ACC112 (cell line): Measurements from ENCODE around the gene KDM7A.

Source experiments
- H2AFZ ChIP-seq: fragments of 200-600 bp; sonication (generic); one replicate; pipeline ENCODE4 v1.6.0; 2017; ENCODE audit warnings: antibody characterized with exemption, low read length; ENCODE audit not compliant: unreplicated experiment
- H3K27ac ChIP-seq: fragments of 200-600 bp; sonication (generic); 2 replicates; pipeline ENCODE4 v1.5.1; 2014; ENCODE audit warnings: low read depth, mild to moderate bottlenecking, antibody characterized with exemption, low read length, moderate library complexity
- H3K27me3 ChIP-seq: fragments of 200-600 bp; sonication (generic); 2 replicates; pipeline ENCODE4 v1.6.1; 2014; ENCODE audit warnings: mild to moderate bottlenecking, antibody characterized with exemption, low read length, moderate library complexity, mixed read lengths; ENCODE audit not compliant: insufficient read depth
- H3K36me3 ChIP-seq: fragments of 200-600 bp; sonication (generic); 2 replicates; pipeline ENCODE4 v1.6.1; 2016; ENCODE audit warnings: mild to moderate bottlenecking, antibody characterized with exemption, low read length, moderate library complexity, mixed read lengths; ENCODE audit not compliant: insufficient read depth
- H3K4me1 ChIP-seq: fragments of 200-600 bp; sonication (generic); one replicate; pipeline ENCODE4 v1.6.1; 2016; ENCODE audit warnings: low read length, mixed read lengths; ENCODE audit not compliant: insufficient read depth, unreplicated experiment, control insufficient read depth
- H3K4me3 ChIP-seq: fragments of 200-600 bp; sonication (generic); 2 replicates; pipeline ENCODE4 v1.5.1; 2014; ENCODE audit warnings: mild to moderate bottlenecking, low read depth, low read length
- H3K79me2 ChIP-seq: fragments of 200-600 bp; sonication (generic); one replicate; pipeline ENCODE4 v1.6.0; 2016; ENCODE audit warnings: low read length; ENCODE audit not compliant: control insufficient read depth, unreplicated experiment, insufficient read depth

KDM7A gene, protein sequence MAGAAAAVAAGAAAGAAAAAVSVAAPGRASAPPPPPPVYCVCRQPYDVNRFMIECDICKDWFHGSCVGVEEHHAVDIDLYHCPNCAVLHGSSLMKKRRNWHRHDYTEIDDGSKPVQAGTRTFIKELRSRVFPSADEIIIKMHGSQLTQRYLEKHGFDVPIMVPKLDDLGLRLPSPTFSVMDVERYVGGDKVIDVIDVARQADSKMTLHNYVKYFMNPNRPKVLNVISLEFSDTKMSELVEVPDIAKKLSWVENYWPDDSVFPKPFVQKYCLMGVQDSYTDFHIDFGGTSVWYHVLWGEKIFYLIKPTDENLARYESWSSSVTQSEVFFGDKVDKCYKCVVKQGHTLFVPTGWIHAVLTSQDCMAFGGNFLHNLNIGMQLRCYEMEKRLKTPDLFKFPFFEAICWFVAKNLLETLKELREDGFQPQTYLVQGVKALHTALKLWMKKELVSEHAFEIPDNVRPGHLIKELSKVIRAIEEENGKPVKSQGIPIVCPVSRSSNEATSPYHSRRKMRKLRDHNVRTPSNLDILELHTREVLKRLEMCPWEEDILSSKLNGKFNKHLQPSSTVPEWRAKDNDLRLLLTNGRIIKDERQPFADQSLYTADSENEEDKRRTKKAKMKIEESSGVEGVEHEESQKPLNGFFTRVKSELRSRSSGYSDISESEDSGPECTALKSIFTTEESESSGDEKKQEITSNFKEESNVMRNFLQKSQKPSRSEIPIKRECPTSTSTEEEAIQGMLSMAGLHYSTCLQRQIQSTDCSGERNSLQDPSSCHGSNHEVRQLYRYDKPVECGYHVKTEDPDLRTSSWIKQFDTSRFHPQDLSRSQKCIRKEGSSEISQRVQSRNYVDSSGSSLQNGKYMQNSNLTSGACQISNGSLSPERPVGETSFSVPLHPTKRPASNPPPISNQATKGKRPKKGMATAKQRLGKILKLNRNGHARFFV

DNA sequence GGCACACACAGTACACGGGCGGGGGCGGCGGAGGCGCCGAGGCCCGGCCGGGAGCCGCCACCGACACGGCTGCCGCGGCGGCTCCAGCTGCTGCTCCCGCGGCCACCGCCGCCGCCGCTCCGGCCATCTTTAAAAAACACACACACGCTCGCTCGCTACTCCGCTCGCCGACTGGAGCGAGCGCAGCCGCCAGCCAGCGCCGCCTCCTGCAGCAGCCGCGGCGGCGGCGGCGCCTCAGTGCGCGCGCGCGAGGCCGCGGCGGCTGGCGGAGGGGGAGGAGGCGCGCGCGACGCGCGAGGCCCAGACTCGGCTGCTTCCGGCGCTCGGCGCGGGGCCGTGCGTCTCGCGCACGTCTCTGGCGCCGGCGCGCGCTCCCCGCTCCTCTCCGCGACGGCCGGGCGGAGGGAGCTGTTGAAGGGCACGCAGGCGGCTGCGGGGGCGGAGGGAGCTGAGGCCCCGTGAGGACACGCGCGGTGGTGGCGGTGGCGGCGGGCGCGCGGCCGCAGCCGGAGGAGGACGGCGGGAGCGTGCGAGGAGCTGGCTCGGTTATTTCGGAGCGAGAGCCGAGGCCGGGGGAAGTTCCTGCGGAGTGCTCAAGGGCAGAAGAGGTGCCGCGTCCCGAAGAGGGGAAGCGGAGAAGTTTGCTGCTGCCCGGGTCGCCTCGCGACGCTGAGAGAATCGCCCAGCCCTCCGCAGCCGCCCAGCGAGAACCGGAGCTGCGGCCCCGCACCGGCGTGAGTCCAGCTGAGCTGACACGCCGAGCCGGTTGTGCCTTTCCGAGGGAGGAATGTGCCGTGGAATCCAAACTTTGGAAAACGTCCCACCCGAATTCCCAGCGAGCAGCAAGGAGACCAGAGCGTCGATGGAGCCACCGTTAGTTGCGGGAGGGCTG is at the start of gene KDM7A:
TSS of gene KDM7A (minus strand) at position 173 of the 892 bp plus-strand sequence. CDS start at position 127, 46 bp downstream.
- no peaks in the 10 kb centered on the region for H3K4me1 ChIP-seq
- peaks cover 4% of the 10 kb centered on the region for H3K79me2 ChIP-seq
- H3K27ac ChIP-seq = peak within 1 kb of the TSS; percentile 79
- H3K27me3 ChIP-seq = peaks cover 15% of the 10 kb centered on the region
- H3K4me3 ChIP-seq = peak within 1 kb of the TSS; percentile 93
- peak within 1 kb of the TSS; percentile 94 for H2AFZ ChIP-seq
- no peaks in the 10 kb centered on the region for H3K36me3 ChIP-seq

GRCh38 chr7:140225562-140226249 is 48.9 kb upstream of the KDM7A start:
- Histone ChIP-seq H2AFZ (no peak overlapping the region), H3K27ac (no peak overlapping the region), H3K36me3 (no peaks in the 10 kb centered on the region), H3K4me1 (no peaks in the 10 kb centered on the region), H3K4me3 (no peak overlapping the region), H3K79me2 (no peaks in the 10 kb centered on the region), H3K27me3 (no peaks in the 10 kb centered on the region)

- no peak overlapping the region for H2AFZ ChIP-seq
- no peaks in the 10 kb centered on the region for H3K79me2 ChIP-seq
- H3K27ac ChIP-seq = no peak overlapping the region
- H3K36me3 ChIP-seq = no peaks in the 10 kb centered on the region
- H3K27me3 ChIP-seq = no peaks in the 10 kb centered on the region
- H3K4me1 ChIP-seq = no peaks in the 10 kb centered on the region
- H3K4me3 ChIP-seq = no peak overlapping the region
Measured at GRCh38 chr7:140223515-140224221, 46.9 kb upstream of the KDM7A start.

DNA sequence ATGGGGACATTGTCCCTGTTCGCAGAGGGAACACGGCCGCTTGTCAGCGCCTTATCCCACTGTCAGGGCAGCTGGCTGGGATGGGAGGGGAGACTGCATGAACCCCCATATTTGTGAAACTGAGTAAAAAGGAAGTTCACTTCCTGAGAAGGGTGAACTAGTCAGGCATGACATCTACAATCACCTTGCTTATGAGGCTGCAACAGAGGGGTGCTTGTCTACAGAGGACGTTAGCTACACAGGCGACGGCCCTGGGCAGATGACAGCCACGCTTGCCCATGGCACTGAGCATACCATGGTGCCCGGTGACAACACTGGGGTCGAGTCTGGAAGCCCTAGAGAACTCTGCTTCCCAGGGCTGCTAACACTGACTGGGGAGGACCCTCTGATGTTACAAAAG is 46.0 kb upstream of the KDM7A start:
- Histone ChIP-seq H3K79me2 (no peaks in the 10 kb centered on the region), H3K27me3 (no peaks in the 10 kb centered on the region), H3K4me1 (no peaks in the 10 kb centered on the region), H3K36me3 (no peaks in the 10 kb centered on the region), H2AFZ (no peak overlapping the region), H3K4me3 (no peak overlapping the region), H3K27ac (no peak overlapping the region)

GRCh38 chr7:140219672-140220524 is 43.1 kb upstream of the KDM7A start:
- Histone ChIP-seq H3K27me3 (no peaks in the 10 kb centered on the region), H3K4me3 (no peak overlapping the region), H2AFZ (no peak overlapping the region)

GRCh38 chr7:140218656-140219055 is 41.9 kb upstream of the KDM7A start:
- H3K4me1 ChIP-seq = no peaks in the 10 kb centered on the region

More at GRCh38 chr7:140219672-140220524, 43.1 kb upstream of the KDM7A start:
- no peaks in the 10 kb centered on the region for H3K4me1 ChIP-seq
- H3K27ac ChIP-seq = no peak overlapping the region
- H3K79me2 ChIP-seq = no peaks in the 10 kb centered on the region
- no peaks in the 10 kb centered on the region for H3K36me3 ChIP-seq

DNA sequence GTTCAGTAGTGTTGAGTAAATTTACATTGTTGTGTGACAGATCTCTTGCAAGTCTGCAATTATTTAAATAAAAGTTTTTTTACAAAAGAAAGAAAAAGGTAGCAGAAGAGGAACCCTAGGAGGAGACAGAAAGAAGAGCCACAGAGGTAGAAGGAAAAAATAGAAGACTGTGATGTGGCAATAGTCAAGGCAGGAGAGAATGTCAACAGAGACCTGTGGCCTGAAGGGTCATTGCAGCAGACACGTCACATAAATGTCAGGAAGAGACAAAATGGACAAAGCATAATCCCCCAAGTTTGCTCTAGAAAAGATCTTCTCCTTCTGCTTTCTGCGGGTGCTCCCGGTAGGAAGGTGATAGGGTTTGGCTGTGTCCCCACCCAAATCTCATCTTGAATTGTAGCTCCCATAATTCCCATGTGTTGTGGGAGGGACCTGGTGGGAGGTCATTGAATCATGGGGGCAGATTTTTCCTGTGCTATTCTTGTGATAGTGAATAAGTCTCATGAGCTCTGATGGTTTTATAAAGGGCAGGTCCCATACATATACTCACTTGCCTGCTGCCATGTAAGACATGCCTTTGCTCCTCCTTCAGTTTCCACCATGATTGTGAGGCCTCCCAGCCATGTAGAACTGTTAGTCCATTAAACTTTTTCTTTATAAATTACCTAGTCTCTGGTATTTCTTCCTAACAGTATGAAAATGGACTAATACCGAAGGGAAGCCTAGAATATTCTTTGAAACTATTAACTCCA is 41.1 kb upstream of the KDM7A start:
- Histone ChIP-seq H3K27me3 (no peaks in the 10 kb centered on the region), H3K27ac (no peak overlapping the region), H3K36me3 (no peaks in the 10 kb centered on the region), H3K4me1 (no peaks in the 10 kb centered on the region), H3K4me3 (no peak overlapping the region), H3K79me2 (no peaks in the 10 kb centered on the region), H2AFZ (no peak overlapping the region)

More at GRCh38 chr7:140218656-140219055, 41.9 kb upstream of the KDM7A start:
- Histone ChIP-seq H3K79me2 (no peaks in the 10 kb centered on the region), H3K36me3 (no peaks in the 10 kb centered on the region), H3K4me3 (no peak overlapping the region), H3K27ac (no peak overlapping the region), H3K27me3 (no peaks in the 10 kb centered on the region), H2AFZ (no peak overlapping the region)

DNA sequence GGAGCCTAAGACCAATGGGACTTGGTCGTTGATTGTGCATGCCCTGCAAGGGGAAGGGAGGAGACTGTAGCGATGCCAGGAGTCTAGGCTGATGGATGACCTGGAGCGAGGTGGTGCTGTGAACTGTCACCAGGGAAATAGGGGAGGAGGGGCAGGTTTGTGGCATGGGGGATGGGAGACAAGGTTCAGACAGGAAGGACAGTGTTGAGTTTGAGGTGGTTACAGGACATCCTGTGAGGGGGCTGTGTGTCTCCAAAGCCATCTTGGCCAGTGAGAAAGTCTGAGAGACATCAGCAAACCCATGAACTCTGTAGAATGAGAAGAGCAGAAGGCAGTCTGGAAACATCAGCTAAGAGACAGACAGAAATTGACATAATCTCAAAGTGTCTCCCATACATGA is 38.5 kb upstream of the KDM7A start:
- H3K36me3 ChIP-seq = no peaks in the 10 kb centered on the region

More for the DNA sequence above, 38.5 kb upstream of the KDM7A start:
- Histone ChIP-seq H3K27me3 (no peaks in the 10 kb centered on the region), H3K4me1 (no peaks in the 10 kb centered on the region), H3K27ac (no peak overlapping the region), H2AFZ (no peak overlapping the region), H3K79me2 (no peaks in the 10 kb centered on the region), H3K4me3 (no peak overlapping the region)
